Ishikawa (cell line): ENCODE results near the gene CDK9.

Experiments used
- CEBPB ChIP-seq: IDR thresholded peaks from 2 replicates; pipeline ENCODE4 v1.6.1; 2012
- CREB1 ChIP-seq: IDR thresholded peaks from 2 replicates; pipeline ENCODE4 v1.6.1; 2012; ENCODE audit warnings: low read depth
- EGR1 ChIP-seq: IDR thresholded peaks from 2 replicates; pipeline ENCODE4 v1.6.1; 2012
- EP300 ChIP-seq: IDR thresholded peaks from 2 replicates; pipeline ENCODE4 v1.6.1; 2012; ENCODE audit warnings: borderline replicate concordance
- FOXM1 ChIP-seq: IDR thresholded peaks from 2 replicates; pipeline ENCODE4 v1.6.1; 2012; ENCODE audit warnings: low read depth, borderline replicate concordance
- MAX ChIP-seq: IDR thresholded peaks from 2 replicates; pipeline ENCODE4 v1.6.1; 2012
- NFIC ChIP-seq: IDR thresholded peaks from 2 replicates; pipeline ENCODE4 v1.6.1; 2012
- RAD21 ChIP-seq: IDR thresholded peaks from 2 replicates; pipeline ENCODE4 v1.6.1; 2012; ENCODE audit warnings: low read depth
- REST ChIP-seq: IDR thresholded peaks from 2 replicates; pipeline ENCODE4 v1.6.1; 2012; ENCODE audit warnings: low read depth, mild to moderate bottlenecking
- TAF1 ChIP-seq: IDR thresholded peaks from 2 replicates; pipeline ENCODE4 v1.6.1; 2012; ENCODE audit warnings: low read depth, mild to moderate bottlenecking
- TCF12 ChIP-seq: IDR thresholded peaks from 2 replicates; pipeline ENCODE4 v1.6.1; 2012; ENCODE audit warnings: low read depth
- TEAD4 ChIP-seq: IDR thresholded peaks from 2 replicates; pipeline ENCODE4 v1.6.1; 2012
- USF1 ChIP-seq: IDR thresholded peaks from 2 replicates; pipeline ENCODE4 v1.6.1; 2012
- YY1 ChIP-seq: IDR thresholded peaks from 2 replicates; pipeline ENCODE4 v1.6.1; 2012; ENCODE audit warnings: low read depth
- ZBTB7A ChIP-seq: IDR thresholded peaks from 2 replicates; pipeline ENCODE4 v1.6.1; 2012; ENCODE audit warnings: low read depth

The CDK9 gene

GRCh38 chr9:127776195-127776923 is 9.5 kb upstream of the CDK9 start:
- no peak for TF ChIP-seq EP300
- no peak for TF ChIP-seq ZBTB7A
- no peak for TF ChIP-seq REST
- no peak for TF ChIP-seq TEAD4
- TF ChIP-seq RAD21, result no peak
- no peak for TF ChIP-seq FOXM1
- TF ChIP-seq MAX, result no peak
- TF ChIP-seq USF1, result no peak
- TF ChIP-seq CREB1, result no peak
- TF ChIP-seq EGR1, result no peak
- no peak for TF ChIP-seq CEBPB
- TF ChIP-seq YY1, result no peak
- no peak for TF ChIP-seq TAF1
- TF ChIP-seq TCF12, result no peak

- no peak for TF ChIP-seq NFIC
- TF ChIP-seq REST, result no peak
- TF ChIP-seq TAF1, result no peak
- no peak for TF ChIP-seq MAX
- TF ChIP-seq CREB1, result no peak
- no peak for TF ChIP-seq TEAD4
- TF ChIP-seq YY1, result no peak
- no peak for TF ChIP-seq RAD21
- no peak for TF ChIP-seq ZBTB7A
- TF ChIP-seq CEBPB, result no peak
- TF ChIP-seq FOXM1, result no peak
- TF ChIP-seq TCF12, result no peak
- no peak for TF ChIP-seq USF1
- no peak for TF ChIP-seq EP300
- no peak for TF ChIP-seq EGR1
Measured at GRCh38 chr9:127776924-127777289, 8.9 kb upstream of the CDK9 start.

- TF ChIP-seq CREB1 (no peak), EP300 (no peak), NFIC (no peak), CEBPB (no peak), YY1 (no peak), EGR1 (no peak), MAX (no peak), ZBTB7A (no peak), RAD21 (no peak), TEAD4 (no peak), FOXM1 (no peak), TAF1 (no peak), REST (no peak), TCF12 (no peak), USF1 (no peak)
Measured at GRCh38 chr9:127777368-127777980, 8.4 kb upstream of the CDK9 start.
